ENCODE measurements around the gene CDK2.
"Not testable (repeated sequence)": the region's sequence is repeated elsewhere in the genome, so short reads cannot be mapped to it uniquely, and the experiment has no call there.

CDK2 gene

GRCh38 chr12:55938826-55939501 is 27.7 kb upstream of the CDK2 start:
- no peak for DNase-seq

- peak; percentile 81 for DNase-seq
These were observed 26.4 kb upstream of the CDK2 start for GRCh38 chr12:55940065-55940732.

- no peak for DNase-seq
These were observed 24.6 kb upstream of the CDK2 start for GRCh38 chr12:55942055-55942454.

- DNase-seq, result no peak
These were observed 24.0 kb upstream of the CDK2 start for GRCh38 chr12:55942577-55943136.

- DNase-seq, result no peak
These were observed 20.1 kb upstream of the CDK2 start for GRCh38 chr12:55946553-55946952.

GRCh38 chr12:55955344-55955743 is 11.3 kb upstream of the CDK2 start:
- no peak for DNase-seq

- DNase-seq, result peak; percentile 59
These were observed 10.7 kb upstream of the CDK2 start for GRCh38 chr12:55955800-55956508.

- DNase-seq, result no peak
These were observed 9.3 kb upstream of the CDK2 start for GRCh38 chr12:55957106-55957859.

GRCh38 chr12:55963760-55964159 is 2.9 kb upstream of the CDK2 start:
- no peak for DNase-seq

GRCh38 chr12:55965240-55965639 is 1.4 kb upstream of the CDK2 start:
- DNase-seq, result no peak

GRCh38 chr12:55965941-55966407 is 656 bp upstream of the CDK2 start, which contains the start of gene PMEL:
PMEL (minus strand) TSS chr12:55966042; CDS start chr12:55966011, 31 bp downstream.
- DNase-seq, result no peak

- DNase-seq, result no peak
These were observed 2.7 kb downstream of the CDK2 start for GRCh38 chr12:55969356-55969755.

- DNase-seq, result no peak
These were observed 4.1 kb downstream of the CDK2 start for GRCh38 chr12:55970775-55971174.

- peak; percentile 53 for DNase-seq
These were observed 5.4 kb downstream of the CDK2 start for GRCh38 chr12:55972042-55972441.

GRCh38 chr12:55972456-55972855 is 5.8 kb downstream of the CDK2 start:
- DNase-seq, result no peak

- DNase-seq, result peak; percentile 56
These were observed 6.4 kb downstream of the CDK2 start for GRCh38 chr12:55972911-55973598.

GRCh38 chr12:55973599-55974307 is 7.1 kb downstream of the CDK2 start, which contains the start of gene RAB5B:
RAB5B (plus strand) TSS chr12:55974078; CDS start chr12:55986961, 12,883 bp downstream.
- peak; percentile 100 for DNase-seq

- DNase-seq, result peak; percentile 29
These were observed 7.7 kb downstream of the CDK2 start for GRCh38 chr12:55974308-55974730.

- no peak for DNase-seq
These were observed 11.8 kb downstream of the CDK2 start for GRCh38 chr12:55978393-55978792.

GRCh38 chr12:55979069-55979468 is 12.4 kb downstream of the CDK2 start:
- DNase-seq, result no peak

- DNase-seq, result not testable (repeated sequence)
These were observed 15.3 kb downstream of the CDK2 start for GRCh38 chr12:55981882-55982281.

Data from HCEC 1CT (cell line).